Activated CD4-positive, CD25-positive, alpha-beta regulatory T cell (primary cell): Measurements from ENCODE around the gene SUPT3H.

Experiments used
- DNase-seq, 4 experiments: peaks; one replicate each; lab custom pipeline; 2025; lab: John Stamatoyannopoulos, UW

Gene SUPT3H

DNA sequence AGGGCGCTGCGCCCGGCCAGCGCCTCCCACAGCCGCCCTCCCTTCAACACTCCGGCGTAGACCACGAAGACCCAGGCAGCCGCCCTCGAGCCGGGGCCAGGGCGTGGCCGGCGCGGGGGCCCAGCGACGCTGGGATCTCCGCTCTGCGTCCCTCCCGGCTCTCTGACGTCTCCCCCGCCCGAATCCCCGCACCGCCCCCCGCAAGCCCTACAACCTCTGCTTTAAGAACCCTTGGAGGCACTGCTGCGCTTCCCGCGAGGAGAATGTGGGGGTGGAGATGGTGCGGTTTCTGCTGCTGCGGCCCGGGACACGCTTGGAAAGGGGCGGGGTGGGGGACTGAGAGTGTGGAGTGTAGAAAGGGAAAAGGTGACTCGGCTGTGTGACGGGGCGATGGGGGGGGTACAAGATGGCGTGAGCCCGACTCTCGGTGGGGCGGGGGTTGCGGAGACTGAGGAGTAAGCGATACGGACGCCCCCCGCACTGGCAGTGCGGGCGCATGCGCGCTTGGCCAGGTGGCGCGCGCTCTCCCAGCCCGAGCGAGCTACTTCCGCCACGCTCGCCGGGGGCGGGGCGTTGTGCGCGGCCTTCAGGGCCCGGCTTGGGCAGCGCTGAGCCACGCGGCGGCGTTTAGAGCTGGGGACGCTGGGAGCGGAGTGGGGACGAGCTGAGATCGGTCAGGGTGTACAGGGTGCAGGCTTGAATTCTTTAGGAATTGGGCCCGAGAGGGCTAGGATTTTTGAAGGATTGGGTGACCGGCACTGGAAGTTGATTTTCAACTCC is at the start of gene SUPT3H:
TSS of gene SUPT3H (minus strand) at position 381 of the 780 bp plus-strand sequence.
- DNase-seq = peak; percentile 78 to 87 (median 84)

DNA sequence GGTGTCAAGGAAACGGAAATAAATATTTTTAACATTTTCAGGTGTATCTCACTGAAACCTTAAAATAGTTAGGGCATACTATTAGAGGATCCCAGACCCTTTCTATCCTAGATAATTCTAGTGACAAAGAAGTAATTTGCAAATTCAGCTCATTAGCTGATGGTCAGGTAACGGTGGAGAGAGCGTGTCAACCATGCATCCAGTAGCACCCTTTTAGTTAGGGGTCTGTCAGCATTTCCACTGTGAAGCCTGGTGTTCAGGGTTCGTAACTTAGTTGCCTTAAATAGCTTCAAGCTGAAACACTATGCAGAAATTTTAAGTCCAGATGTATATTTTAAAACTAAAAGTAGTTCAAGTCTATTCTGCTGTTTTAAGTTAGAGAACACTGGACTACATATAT is 48.5 kb upstream of the SUPT3H start:
- DNase-seq = no peak

DNA sequence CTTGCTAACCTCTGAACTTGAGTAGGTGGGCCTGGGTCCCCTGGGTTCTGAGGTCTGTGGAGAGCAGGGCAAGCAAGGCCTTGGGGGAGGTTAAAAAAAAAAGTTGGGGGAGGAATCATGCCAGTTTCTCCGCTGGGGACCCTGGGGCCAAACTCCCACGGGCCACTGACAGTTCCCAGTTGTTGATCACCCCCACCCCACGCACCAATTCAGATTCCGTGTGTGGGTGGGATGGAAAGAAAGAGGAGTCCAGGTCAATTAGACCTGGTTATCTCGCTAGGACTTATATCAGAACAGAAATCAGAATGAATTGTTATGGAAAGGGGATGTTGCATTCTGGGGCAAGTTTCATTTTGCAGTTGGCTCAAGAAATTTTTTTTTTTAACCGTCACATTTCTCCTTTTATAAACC is 46.7 kb upstream of the SUPT3H start:
- DNase-seq = no peak

DNA sequence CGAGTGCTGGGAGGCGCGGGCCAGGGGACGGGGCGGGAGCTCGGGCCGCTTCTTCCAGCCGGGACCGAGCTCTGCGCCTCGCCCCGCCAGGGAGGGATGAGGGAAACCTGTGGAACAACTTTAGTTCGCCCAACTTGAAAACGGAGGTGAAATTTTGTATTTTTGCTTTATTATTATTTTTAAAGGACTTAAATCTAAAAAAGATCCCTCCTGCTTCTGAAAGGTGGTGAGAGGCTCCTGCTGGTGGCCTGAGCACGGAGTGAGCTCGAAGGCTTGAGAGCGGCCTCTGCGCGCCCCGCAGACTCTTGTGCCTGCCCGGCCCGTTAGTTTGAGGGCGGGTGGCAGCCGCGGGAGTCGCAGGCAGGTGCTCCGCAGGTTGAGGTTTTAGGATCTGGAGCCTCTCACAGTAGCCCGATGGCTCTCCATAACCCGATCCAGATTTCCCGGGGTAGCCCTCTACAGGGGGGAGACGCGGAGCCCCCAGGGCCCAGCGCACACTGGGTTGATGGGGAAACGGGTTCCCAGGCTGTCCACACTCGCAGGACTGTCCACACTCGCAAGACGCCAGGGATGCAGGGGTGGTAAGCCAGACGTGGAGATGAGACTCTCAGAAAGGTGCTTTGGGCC is 46.2 kb upstream of the SUPT3H start:
- no peak for DNase-seq

DNA sequence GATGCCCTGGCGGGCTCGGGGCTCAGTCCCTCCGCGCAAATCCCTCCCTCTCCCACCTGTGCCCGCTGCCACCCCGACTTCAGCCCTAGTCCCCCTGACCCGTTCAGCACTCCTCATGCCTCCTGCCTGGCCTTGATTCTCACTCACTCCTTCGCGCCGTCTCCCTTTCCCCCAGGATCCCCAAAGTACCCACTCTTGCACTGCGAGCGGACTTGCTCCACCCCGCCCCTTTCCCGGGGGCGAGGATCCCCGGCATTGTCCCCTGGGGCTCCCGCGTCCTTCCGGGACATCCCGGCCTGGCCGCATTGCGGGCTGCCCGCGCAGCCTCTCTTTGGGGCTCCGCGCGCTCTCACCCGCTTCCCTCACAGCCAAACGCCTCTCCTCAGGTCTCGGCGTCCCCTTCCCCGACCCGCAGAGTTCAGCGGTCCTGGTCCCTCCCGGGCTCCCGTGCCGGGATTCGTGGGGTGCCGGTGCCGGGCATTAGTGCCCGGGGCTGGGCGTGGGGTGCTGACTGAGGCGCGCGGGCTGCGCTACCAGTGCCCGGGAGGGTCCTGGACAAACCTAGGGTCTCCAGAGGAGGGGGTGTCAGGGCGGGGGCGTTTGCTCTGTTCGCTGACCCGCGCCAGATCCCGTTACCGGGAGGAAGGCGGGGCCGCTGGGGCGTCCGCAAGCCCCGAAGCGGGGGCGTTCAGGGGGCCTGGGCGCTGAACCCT is 45.5 kb upstream of the SUPT3H start:
- DNase-seq = peak in 1 of 4 experiments; percentile 18

DNA sequence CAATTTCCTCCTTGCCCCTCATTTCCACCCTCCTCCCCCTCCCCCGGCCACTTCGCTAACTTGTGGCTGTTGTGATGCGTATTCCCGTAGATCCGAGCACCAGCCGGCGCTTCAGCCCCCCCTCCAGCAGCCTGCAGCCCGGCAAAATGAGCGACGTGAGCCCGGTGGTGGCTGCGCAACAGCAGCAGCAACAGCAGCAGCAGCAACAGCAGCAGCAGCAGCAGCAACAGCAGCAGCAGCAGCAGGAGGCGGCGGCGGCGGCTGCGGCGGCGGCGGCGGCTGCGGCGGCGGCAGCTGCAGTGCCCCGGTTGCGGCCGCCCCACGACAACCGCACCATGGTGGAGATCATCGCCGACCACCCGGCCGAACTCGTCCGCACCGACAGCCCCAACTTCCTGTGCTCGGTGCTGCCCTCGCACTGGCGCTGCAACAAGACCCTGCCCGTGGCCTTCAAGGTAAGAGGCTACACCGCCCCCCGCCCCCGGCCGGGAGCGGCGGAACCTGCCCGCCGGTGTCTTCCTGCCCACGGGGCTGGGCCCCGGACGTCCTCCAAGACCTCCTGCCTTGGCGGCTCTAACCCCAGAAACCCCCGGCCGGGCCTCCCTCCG is 44.9 kb upstream of the SUPT3H start:
- DNase-seq = peak in 2 of 4 experiments; percentile 16 to 30

DNA sequence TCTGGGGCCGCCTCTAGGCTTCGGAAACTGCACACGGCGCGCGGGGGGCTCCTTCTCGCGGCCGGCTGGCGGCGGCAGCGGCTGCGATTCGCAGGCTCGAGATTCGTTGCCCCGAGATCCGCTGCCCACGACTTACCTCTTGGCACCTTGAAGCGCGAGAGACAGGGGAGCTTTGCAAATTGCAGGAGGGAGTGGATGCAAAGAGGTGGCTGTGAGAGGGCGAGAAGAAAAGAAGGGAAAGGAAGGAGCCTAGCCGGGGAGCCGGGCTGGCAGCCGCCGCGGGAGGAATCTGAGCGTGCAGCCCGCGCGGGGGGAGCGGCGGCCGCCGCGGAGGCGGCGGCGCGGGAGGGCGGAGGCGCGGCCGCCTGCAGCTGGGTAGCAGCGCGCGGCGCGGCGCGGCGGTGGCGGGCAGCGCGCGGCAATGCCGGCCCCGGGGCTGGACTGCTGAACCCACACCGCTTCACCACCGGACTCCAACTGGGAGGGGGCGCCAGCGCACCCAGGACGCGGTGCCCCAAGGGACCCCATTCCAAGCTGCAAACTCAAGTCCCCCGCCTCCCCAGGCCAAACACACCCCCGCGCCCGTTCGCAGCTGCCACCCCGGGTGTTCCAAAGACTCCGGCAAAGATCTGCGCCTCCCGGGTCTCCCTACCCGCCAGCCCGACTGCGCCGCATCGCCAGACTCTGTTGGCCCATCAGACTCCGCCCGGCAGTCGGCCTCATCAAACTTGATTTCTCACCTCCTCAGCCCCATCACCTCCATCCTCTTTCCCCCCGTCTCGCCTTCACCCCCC is 44.2 kb upstream of the SUPT3H start:
- DNase-seq = peak in 3 of 4 experiments; percentile 12 to 32 (median 21)

DNA sequence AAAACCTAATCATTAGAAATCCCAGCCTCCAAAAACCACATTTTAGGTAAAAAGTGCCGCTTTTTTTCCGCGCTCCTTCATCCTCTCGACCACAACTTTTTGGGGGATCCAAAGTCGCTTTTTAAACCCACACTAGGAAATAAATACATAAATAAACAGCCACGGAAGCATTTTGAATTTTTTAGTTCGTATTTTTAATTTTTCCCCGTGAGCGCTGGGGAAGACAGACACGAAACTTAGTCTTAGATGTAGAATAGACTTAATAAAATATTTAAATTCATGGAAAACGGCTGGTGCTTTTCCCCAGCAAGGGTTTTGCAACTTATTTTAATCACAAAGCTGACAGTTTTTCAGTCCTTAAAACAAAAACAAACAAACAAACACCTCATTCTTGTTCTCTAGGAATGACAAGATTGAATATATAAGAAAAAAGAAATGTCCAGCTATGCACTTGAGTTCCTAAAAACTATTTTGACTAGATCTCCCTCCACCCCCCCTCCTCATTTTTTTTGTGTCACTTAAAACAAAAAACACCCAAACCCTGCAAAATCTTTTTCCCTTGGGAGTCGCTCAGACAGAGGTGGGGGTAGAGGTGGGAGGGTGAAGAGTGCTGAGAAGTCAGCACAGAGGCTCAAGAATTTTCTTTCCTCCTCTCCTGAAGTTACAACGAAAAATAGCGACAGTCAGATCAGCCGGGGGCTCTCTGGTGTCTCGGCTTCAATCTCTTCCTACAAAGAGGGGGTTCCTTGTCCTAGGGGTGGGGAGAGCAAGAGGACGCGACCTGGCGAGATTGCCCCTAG is 43.4 kb upstream of the SUPT3H start:
- DNase-seq = no peak

DNA sequence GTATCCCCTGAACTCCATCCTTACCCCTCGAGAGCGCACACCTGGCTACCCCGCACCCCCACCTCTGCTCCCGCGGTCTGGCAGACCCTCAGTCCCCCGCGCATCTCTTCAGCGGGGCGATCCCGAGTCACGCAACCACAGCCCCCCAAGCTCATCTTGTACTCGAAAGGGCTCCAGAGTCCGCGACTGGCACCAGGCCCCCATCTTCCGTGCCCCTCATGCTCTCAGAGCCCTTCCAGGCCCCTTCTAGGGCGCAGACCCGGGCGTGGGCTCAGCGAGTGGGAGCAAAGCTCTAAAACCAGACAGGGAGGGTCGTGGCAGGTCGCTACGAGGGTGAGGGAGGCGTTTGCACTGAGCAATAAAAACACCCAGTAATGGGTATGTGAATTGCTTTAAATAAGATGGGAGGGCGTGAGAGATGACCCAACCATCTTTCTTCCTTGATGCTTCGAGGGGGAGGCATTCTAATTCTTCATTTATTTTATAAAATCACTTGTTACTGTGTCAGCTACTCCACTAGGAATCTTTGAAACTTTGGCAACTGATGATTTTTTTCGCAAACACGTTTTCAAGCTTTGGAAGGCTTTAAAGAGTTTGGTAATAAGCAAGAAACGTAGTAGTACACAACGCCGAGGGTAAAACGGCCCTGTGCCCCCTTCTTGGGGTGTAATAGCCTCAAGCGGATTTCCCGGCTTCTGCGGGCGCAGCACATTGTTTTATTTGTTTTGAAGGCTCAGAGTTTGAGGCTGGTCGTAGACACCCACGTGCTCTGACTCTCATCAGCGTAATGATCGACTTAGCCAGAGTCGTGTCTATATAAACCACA is 42.6 kb upstream of the SUPT3H start:
- no peak for DNase-seq

DNA sequence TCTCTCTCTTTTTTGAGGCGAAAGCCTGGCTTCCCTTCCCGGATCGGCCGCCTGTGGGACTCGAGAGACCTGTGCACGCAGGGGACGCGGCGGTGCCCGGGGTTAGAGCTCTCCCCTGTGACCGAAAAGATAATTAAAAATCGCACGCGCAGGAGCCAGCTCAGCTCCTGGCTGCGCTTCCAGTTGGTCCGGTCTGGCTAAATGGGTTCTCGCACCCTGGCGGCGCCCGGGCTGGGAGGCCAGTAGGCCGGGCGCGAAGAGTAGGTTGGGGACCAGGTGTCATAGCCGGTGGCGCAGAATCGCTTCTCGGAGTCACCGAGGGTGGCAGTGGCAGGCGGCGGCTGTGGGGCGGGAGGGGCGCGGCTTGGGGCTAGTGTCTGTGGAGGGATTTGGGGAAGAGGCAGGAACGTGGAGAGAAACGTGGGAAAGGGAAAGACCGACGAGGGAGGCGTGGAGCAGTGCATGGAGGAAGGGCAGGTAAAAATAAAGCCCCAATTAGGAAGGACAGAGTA is 41.9 kb upstream of the SUPT3H start:
- peak; percentile 12 to 38 (median 26) for DNase-seq

DNA sequence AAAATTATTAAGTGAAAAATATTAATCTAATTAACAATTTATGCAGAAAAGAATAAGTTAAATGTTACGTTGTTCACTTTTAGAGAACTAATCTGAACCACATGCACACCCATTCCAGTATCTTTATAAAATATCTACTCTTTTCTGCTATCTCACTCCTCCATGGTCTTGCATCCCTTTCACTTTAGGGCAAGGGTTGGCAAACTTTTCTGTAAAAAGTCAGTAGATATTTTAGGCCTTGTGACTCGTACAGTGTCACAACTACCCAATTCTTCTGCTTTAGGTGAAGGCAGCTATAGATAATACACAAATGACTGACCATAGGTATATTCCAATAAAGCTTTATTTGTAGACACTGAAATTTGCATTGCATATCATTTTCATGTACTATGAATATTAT is 39.7 kb upstream of the SUPT3H start:
- DNase-seq = no peak

DNA sequence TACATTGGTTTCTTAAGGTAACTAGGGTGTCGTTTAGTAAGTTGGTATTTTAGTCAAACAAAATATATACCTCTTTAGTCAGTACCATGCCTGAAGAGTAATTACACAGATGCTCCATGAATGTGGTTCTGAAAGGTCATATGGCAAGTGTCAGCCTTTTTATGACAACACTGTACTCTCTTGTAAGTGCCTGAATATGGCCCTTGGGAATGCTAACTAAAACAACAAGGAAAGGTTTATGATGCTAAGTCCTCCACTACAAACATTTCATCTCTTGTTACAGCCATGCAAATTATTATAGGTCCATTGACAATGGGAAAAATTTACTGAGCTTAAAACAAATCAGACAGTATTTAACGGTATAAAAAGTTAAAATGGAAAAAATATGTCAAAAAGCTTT is 39.0 kb upstream of the SUPT3H start:
- no peak for DNase-seq

DNA sequence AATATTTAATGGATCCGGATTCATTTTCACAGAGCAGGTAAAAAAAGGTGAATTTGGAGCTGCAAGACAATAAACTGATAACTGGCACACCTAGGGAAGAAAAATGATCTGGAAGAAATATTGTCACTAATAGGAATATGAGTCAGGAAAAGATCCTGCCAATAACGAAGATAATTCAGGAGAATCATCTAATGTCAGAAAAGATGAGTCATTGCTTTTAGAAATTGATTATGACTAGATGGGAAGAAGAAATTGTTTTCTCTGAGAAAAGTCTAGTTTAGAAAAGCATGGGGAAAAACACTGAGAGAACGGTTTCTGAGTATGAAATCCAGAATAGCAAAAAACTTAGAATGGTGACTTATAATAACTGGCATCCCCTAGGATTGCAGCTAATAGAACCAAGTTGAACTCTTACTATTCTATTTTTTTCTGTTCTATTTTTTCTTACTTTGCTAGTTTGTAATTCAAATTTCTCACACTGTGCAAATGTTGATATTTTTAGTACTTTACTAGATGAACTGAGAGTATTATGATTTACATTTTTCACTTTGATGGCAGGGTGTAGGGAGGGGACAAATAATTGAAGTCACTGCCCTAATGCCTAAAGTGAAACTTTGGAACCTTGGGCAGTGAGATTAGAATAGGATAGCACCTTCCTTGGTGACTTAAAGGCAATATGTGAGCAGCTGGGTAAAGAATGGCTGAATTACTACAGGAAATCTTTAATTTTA is 38.2 kb upstream of the SUPT3H start:
- no peak for DNase-seq

DNA sequence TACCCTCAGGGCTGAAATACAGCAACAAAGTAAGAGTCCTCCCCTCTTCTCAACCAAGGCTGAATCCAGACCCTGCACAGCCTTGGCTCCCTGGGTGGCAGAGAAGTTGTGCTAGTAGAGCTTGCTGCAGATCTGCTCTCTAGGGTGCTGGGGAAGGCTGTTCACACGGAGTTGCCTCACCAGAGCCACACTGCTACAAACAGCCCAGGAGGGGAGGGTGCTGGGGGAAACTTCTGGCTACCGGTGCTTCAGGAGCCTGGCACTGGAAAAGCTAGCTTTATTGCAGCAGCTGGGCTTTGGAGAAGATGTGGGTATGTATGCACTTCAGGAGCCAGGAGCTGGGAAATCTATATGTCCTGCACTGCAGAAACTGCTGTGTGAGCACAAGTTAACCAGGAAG is 37.6 kb upstream of the SUPT3H start:
- no peak for DNase-seq

DNA sequence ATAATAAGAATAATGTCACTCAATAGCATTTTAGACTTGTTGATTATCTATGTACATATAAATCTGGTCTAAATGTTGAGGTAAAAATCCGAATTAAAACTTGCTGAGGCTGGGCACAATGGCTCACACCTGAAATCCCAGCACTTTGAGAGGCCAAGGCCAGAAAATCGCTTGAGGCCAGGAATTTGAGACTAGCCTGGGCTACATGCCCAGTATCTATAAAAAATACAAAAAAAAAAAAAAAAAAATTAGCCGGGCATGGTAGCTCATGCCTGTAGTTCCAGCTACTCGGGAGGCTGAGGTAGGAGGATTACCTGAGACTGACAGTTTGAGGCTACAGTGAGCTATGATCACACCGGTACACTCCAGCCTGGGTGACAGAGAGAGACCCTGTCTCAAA is 34.2 kb upstream of the SUPT3H start:
- no peak for DNase-seq

DNA sequence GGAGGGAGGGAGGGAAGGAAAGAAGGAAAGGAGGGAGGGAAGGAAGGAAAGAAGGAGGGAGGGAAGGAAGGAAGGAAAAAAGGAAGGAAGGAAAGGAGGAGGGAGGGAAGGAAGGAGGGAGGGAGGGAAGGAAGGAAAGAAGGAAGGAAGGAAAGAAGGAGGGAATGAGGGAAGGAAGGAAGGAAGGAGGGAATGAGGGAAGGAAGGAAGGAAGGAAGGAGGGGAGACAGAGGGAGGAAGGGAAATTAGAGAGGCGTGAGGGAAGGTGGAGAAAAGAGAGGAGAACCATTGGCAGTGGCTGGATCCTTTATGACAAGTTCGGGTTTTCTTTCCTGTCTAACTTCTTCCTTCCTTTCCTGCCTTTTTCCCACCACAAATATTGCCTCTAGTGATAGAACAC is 22.3 kb upstream of the SUPT3H start:
- DNase-seq = no peak

DNA sequence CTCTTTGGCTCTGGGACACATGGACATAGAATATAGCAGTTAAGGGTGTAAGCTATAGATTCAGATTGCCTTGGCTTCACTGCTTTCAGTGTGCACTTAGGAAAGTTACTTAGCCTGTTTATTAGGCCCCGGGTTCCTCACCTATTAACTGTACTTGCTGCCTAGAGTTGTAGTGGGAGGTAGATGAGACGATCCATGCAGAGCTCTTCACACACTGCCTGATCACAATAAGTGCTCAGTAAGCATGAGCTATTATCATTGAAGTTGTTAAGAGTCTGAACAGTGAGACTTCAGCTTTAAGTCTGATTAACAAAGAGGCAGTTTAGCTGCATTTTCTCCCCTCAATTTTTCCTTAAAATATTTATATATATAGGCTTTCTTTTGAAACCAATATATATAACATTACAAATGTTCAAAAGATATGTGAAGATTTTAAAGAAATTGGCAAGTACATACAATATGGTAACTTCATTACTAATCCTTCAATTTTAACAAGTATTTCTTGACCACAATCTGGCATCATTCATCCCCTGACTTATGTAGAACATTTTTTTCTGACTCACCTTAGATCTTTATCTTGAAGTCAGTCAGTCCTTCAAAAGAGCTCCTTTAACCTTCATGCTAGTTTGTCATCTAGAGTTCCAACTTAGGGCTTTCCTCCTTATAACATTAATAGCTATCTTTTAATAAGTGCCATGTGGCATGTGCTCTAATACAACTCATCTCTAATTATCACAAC is 20.5 kb upstream of the SUPT3H start:
- no peak for DNase-seq

DNA sequence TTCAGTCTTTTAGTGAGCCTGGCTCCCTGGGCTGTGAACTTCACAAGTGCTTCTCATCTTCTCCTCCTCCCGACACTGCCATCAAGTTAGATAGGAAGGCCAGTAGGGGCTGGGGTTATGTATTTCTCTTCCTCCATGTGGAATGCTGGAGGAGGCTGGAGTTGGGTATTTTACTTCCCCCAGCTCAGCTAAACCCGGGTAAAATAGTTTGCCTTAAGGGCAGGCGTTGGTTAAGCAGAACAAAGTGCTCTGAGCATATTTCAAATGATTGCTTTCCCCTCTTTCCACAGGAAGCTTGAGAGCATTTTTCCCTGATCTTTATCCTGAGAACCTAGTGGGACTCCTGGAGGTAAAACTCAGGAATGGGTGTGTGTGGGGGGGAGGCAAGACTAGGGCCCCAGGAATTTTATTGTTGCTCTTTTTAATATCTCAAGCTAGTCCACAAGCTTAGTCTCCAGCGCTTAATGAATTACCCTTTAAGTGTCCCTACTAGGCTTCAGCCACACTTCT is 16.9 kb upstream of the SUPT3H start:
- no peak for DNase-seq
